NCI-H345 (cell line): ENCODE measurements around the gene POLQ.
"Not testable (repeated sequence)": the region's sequence is repeated elsewhere in the genome, so short reads cannot be mapped to it uniquely, and the experiment has no call there.

Source experiments
- DNase-seq: peaks from one replicate; lab custom pipeline; 2025; lab: John Stamatoyannopoulos, UW

The POLQ gene

GRCh38 chr3:121545574-121546455 is at the start of gene POLQ:
TSS of gene POLQ (minus strand) at chr3:121545988. CDS start at chr3:121545877, 111 bp downstream.
- DNase-seq: peak; percentile 91

DNA sequence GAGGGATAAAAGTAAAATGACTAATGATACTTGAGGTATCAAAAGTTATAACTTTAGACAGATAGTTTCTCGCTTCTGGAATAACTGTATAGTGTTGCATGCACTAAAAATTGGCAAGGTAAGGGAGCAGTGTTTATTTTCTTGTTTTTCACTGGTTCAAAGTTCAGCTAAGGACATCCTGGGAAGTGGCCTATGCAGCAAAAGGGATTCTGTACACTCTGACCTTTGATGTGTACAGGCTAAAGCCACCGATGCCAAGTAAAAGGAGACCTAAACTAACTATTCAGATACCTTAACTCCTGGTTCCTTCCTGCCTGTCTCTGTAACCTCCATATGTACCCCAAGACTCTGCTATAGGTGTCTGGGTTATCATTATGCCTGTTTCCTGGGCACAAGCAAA is 49.1 kb upstream of the POLQ start:
- no peak for DNase-seq

GRCh38 chr3:121593806-121594205 is 48.0 kb upstream of the POLQ start:
- DNase-seq: not testable (repeated sequence)

- peak; percentile 56 for DNase-seq
Measured at GRCh38 chr3:121592856-121593702, 47.3 kb upstream of the POLQ start, which contains the start of gene FBXO40. TSS of gene FBXO40 (plus strand) at chr3:121593379. CDS start at chr3:121620576, 27,197 bp downstream.

DNA sequence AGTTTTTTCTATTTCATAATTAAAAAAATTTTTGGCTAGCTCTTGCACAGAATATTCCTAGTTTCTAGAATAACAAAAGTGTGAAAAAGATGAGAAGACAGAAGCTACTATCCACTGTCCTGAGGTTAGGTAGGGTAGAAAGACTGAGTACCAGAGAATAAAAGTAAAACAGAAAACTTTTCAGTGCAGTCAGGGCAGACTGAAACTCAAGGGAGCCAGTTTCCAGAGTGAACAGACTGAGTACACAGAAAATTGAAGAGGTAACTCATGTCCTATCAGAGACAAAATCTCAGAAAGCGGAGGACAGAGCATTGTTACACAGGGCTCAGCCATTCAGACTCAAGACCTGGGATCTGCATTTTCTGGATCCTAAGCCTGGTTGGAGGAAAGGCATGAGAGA is 38.6 kb upstream of the POLQ start:
- DNase-seq: no peak

DNA sequence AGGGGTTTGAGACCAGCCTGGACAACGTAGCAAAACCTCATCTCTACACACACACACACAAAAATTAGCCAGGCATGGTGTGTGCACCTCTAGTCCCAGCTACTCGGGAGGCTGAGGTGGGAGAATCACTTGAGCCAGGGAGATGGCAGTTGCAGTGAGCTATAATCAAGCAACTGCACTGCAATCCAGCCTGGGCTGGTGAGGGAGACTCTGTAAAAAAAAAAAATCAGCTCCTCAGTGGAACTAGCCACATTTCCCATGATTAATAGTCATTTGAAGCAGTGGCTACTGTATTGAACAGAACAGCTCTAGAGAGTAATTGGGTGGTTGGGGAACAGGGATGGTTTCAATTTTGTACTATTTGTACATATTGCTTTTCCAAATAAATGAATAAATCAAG is 35.9 kb upstream of the POLQ start:
- no peak for DNase-seq

DNA sequence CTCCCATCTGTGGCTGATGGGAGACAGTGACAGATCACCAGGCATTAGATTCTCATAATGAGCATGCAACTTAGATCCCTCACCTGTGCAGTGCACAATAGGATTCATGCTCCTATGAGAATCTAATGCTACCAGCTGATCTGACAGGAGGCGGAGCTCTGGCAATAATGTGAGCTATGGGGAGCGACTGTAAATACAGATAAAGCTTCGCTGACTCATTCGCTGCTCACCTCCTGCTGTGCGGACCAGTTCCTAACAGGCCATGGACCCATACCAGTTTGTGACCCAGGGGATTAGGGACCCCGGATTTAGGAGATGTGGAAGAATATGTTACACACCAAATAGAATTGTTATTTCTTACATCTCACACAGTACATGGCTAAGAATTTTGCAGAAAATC is 28.7 kb upstream of the POLQ start:
- peak; percentile 29 for DNase-seq

- DNase-seq: no peak
Measured at GRCh38 chr3:121567649-121568048, 21.9 kb upstream of the POLQ start, which contains the start of gene ARGFX. TSS of gene ARGFX (plus strand) at chr3:121567949. CDS start at chr3:121570714, 2,765 bp downstream.

DNA sequence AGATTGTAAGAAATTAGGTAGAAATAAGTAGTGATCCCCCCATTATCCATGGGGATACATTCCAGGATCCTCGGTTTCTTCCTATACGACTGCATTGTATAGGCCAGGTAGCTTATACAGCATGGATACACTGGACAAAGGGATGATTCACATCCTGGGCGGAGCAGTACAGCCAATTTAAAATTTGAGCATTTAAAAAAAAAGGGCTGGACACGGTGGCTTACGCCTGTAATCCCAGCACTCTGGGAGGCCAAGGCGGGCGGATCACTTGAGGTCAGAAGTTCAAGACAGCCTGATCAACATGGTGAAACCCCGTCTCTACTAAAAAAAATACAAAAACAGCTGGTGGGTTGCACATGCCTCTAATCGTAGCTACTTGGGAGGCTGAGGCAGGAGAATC is 21.0 kb upstream of the POLQ start:
- DNase-seq: no peak

- DNase-seq: no peak
Measured at GRCh38 chr3:121562148-121562547, 16.4 kb upstream of the POLQ start.

GRCh38 chr3:121557426-121557934 is 11.7 kb upstream of the POLQ start:
- no peak for DNase-seq

DNA sequence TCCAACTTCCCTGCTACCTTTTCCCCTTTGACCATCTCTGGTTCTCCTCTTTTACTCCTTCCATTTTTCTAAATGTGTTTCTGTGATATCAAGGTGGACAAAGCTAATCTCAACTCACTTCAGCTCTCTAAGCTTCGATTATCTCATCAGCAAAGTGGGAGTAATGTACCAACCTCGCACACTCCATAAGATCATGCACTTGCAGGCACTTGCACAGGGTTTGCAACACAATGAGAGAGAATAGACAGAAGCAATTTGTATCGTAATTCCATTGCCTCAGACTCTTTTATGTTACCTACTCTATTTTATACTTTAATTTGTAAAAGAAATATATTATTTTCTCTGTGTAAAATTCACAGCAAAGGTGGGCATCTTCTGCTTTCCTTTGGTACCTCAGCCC is 7.0 kb upstream of the POLQ start:
- DNase-seq: no peak

- no peak for DNase-seq
Measured at GRCh38 chr3:121552379-121552778, 6.6 kb upstream of the POLQ start.

DNA sequence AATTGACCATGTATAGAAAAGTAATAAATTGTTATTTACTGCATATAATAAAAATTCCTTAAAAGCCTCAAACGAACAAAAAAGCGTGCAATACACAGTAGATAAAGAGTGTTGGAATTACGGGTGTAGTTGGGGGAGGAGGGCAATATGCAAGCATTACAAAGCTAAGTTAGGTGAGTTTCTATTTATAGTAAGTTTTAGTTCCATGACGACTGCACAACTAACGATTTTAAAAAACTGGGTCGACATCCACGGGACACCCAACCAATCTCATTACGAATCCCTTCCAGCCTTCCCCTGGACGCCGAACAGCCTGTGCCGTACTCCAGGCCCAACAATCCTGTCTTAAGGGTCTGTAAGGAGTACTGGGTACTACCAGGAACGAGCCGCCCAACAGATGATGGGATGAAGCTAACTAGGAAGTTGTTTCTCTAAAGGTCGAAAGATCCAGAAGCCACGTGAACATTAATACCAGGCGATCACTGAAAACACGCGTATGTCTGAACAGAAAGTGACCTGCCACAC is 677 bp downstream of the POLQ start:
- no peak for DNase-seq

- DNase-seq: no peak
Measured at GRCh38 chr3:121542924-121543323, 2.9 kb downstream of the POLQ start.

DNA sequence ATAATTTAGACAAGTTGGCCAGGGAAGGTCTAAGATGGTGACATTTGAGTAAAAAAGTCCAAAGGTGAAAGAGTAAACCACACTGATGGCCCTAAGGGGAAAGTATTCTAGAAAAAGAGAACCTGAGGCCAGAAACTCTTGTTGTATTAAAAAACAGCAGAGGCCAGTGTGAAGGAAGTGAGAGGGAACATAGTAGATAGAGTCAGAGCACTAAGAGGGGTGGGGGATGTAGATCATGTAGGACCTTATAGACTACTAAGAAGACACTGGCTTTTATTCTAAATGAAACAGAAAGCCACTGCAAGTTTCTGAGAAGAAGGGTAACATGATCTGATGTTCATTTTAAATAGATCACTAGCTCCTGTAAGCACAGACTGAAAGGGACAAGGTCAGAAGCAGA is 14.5 kb downstream of the POLQ start:
- no peak for DNase-seq

GRCh38 chr3:121529308-121529707 is 16.5 kb downstream of the POLQ start:
- DNase-seq: no peak

- no peak for DNase-seq
Measured at GRCh38 chr3:121520510-121520909, 25.3 kb downstream of the POLQ start.

- no peak for DNase-seq
Measured at GRCh38 chr3:121517953-121518655, 27.7 kb downstream of the POLQ start.

- no peak for DNase-seq
Measured at GRCh38 chr3:121515862-121516261, 29.9 kb downstream of the POLQ start.

DNA sequence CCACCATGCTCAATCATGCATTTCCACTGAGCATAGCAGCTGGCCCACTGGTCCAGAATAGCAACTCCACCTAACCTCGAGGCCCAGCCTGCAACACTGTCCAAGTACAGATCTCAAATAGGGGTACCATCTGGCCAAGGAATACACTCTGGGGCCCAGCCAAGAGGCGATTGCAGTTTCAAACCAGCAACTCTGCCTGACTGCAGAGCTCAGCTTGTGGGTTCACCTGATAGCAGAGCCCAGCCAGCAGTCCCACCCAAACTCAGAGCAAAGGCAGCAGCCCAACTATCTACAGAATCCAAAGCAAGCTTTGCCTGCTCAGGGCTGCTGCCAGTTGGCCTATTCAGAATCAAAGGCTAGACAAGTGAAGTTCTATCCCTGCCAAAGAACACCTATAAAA is 30.5 kb downstream of the POLQ start:
- no peak for DNase-seq

DNA sequence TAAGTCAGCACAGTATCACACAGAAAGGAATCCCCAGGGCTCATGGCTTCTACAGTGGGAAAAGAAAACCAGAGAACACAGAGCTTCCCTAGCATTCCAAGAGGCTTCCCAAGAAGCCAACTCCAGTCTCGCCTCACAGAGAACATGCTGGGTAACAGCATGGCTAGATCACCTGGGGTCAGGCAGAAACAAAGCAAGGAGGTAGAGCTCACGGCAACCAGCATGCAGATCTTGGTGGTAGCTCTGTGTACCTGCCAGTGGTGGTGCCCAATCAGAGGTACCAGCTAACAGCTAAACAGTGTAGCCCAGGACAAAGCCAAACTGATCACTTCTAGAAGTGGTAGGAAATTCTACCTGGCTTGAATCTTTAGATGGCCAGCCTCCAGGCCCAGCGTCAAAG is 31.3 kb downstream of the POLQ start:
- DNase-seq: no peak
